ENCODE data around the gene BORCS6. TPM values are rescaled to one million over a fixed set of nuclear protein-coding genes. Genes with fewer than 3 reads are reported as not detected.
A peak's percentile ranks its signal among the peaks of the same experiment; 100 is the strongest.

BORCS6 gene
- total RNA-seq, 1 experiment from 2014 or later, result 6.4 TPM

- POLR2A ChIA-PET (ENCODE audit: unreplicated experiment), result interaction anchor here (0.6 to 1.8 kb wide), 14 partner anchors 8 to 908 kb away, joined by 4 to 28 read pairs (median 9); partner anchors contain the start of genes CTC1 and SLC25A35
- Histone ChIP-seq H3K9me2 (ENCODE audit: insufficient read depth) (no peaks in the 10 kb centered on the region), H3K27me3 (ENCODE audit: insufficient read depth, low read depth) (no peaks in the 10 kb centered on the region), H3K4me3 (peak overlapping the region; percentile 70), H3K36me3 (ENCODE audit: low read depth) (no peaks in the 10 kb centered on the region), H3K79me2 (ENCODE audit: low read depth) (peaks cover 28% of the 10 kb centered on the region), H3K9me3 (ENCODE audit: insufficient read depth, low read depth) (no peaks in the 10 kb centered on the region), H3F3A (ENCODE audit: insufficient read depth, low read depth) (peaks cover 13% of the 10 kb centered on the region; the same call in 1 of the 2 replicates), H3K27ac (peak overlapping the region; percentile 55), H4K20me1 (ENCODE audit: insufficient read depth) (no peaks in the 10 kb centered on the region), H3K4me1 (replicated peaks; ENCODE audit: insufficient read depth) (peaks cover 12% of the 10 kb centered on the region), H2AFZ (peak overlapping the region; percentile 87), H3K4me2 (peak overlapping the region; percentile 75)
- no peak for TF ChIP-seq EZH2 (IDR thresholded peaks at IDR 0.05; ENCODE audit: low read depth)
- TF ChIP-seq CTCF (conservative IDR thresholded peaks at IDR 0.05), result no peak
- intact Hi-C loops (cut with micrococcal nuclease; ENCODE audit: unreplicated experiment), result loop anchor here (1.0 kb wide), 1 partner anchor 9 kb away; no protein-coding TSS in a partner anchor
- TSS peak; percentile 70 for BruUV-seq (replicated peaks)
- no peak for DNase-seq
- CTCF ChIA-PET, result interaction anchor here (0.6 to 1.0 kb wide), 2 partner anchors 10 to 29 kb away, joined by 4 to 7 read pairs; no protein-coding TSS in a partner anchor
These were observed 20.9 kb upstream of the BORCS6 start for GRCh38 chr17:8210761-8211458.

- H3K79me2 ChIP-seq (ENCODE audit: low read depth), result peaks cover 28% of the 10 kb centered on the region
- H3K9me2 ChIP-seq (ENCODE audit: insufficient read depth), result no peaks in the 10 kb centered on the region
- BruUV-seq (replicated peaks), result TSS peak; percentile 80
- peak within 1 kb of the TSS; percentile 55 for H3K27ac ChIP-seq
- TF ChIP-seq CTCF (conservative IDR thresholded peaks at IDR 0.05), result no peak
- TF ChIP-seq EZH2 (IDR thresholded peaks at IDR 0.05; ENCODE audit: low read depth), result no peak
- no peaks in the 10 kb centered on the region for H3K36me3 ChIP-seq (ENCODE audit: low read depth)
- ChIA-PET CTCF (interaction anchor here (0.5 to 1.0 kb wide), 4 partner anchors 11 to 173 kb away, joined by 3 to 7 read pairs (median 5); no protein-coding TSS in a partner anchor), POLR2A (ENCODE audit: unreplicated experiment) (interaction anchor here (0.6 to 1.8 kb wide), 15 partner anchors 9 to 909 kb away, joined by 3 to 28 read pairs (median 8); partner anchors contain the start of gene CTC1)
- H3K4me1 ChIP-seq (replicated peaks; ENCODE audit: insufficient read depth), result peaks cover 12% of the 10 kb centered on the region
- H3K9me3 ChIP-seq (ENCODE audit: insufficient read depth, low read depth), result no peaks in the 10 kb centered on the region
- H2AFZ ChIP-seq, result peak within 1 kb of the TSS; percentile 87
- H3F3A ChIP-seq (ENCODE audit: insufficient read depth, low read depth), result peaks cover 13% of the 10 kb centered on the region; the same call in 1 of the 2 replicates
- no peaks in the 10 kb centered on the region for H4K20me1 ChIP-seq (ENCODE audit: insufficient read depth)
- intact Hi-C loops (cut with micrococcal nuclease; ENCODE audit: unreplicated experiment), result loop anchor here (1.0 kb wide), 1 partner anchor 10 kb away; no protein-coding TSS in a partner anchor
- H3K4me3 ChIP-seq, result peak within 1 kb of the TSS; percentile 70
- peak within 1 kb of the TSS; percentile 75 for H3K4me2 ChIP-seq
- H3K27me3 ChIP-seq (ENCODE audit: insufficient read depth, low read depth), result no peaks in the 10 kb centered on the region
- DNase-seq, result peak; percentile 84 to 96
These were observed 20.2 kb upstream of the BORCS6 start, which contains the start of gene AURKB for GRCh38 chr17:8209907-8210760. Gene AURKB, minus strand, starts transcription at chr17:8210575. Its CDS starts 351 bp downstream, at chr17:8210224.

GRCh38 chr17:8206536-8206935, 16.6 kb upstream of the BORCS6 start:
- no peaks in the 10 kb centered on the region for H3K9me3 ChIP-seq (ENCODE audit: insufficient read depth, low read depth)
- H3K4me2 ChIP-seq, result no peak overlapping the region
- ChIA-PET CTCF (no interaction called here), POLR2A (ENCODE audit: unreplicated experiment) (no interaction called here)
- H3F3A ChIP-seq (ENCODE audit: insufficient read depth, low read depth), result peaks cover 10% of the 10 kb centered on the region; the same call in 1 of the 2 replicates
- H4K20me1 ChIP-seq (ENCODE audit: insufficient read depth), result no peaks in the 10 kb centered on the region
- H3K4me3 ChIP-seq, result no peak overlapping the region
- no peak for TF ChIP-seq CTCF (conservative IDR thresholded peaks at IDR 0.05)
- no peak overlapping the region for H2AFZ ChIP-seq
- H3K27ac ChIP-seq, result no peak overlapping the region
- peaks cover 12% of the 10 kb centered on the region for H3K4me1 ChIP-seq (replicated peaks; ENCODE audit: insufficient read depth)
- H3K27me3 ChIP-seq (ENCODE audit: insufficient read depth, low read depth), result no peaks in the 10 kb centered on the region
- peaks cover 28% of the 10 kb centered on the region for H3K79me2 ChIP-seq (ENCODE audit: low read depth)
- BruUV-seq (replicated peaks), result no TSS peak
- no peak for DNase-seq
- H3K9me2 ChIP-seq (ENCODE audit: insufficient read depth), result no peaks in the 10 kb centered on the region
- intact Hi-C loops (cut with micrococcal nuclease; ENCODE audit: unreplicated experiment), result no loop called here
- no peaks in the 10 kb centered on the region for H3K36me3 ChIP-seq (ENCODE audit: low read depth)

Measured in PC-9 (cell line).